PC-9 (cell line): ENCODE results near the gene MCC.

Experiments used
- CTCF ChIP-seq: fragments of 200-600 bp; sonication (generic); conservative IDR thresholded peaks from 2 replicates; pipeline ENCODE4 v1.6.1; 2017; ENCODE audit warnings: mixed run types, antibody characterized with exemption, mild to moderate bottlenecking, moderate library complexity
- EZH2 ChIP-seq: fragments of 200-600 bp; sonication (generic); IDR thresholded peaks from 2 replicates; pipeline ENCODE4 v1.8.0; 2017; ENCODE audit warnings: antibody characterized with exemption, low read depth

- TF ChIP-seq CTCF (no peak), EZH2 (no peak)
Measured at GRCh38 chr5:113359419-113359818, 128.8 kb downstream of the MCC start.
